ENCODE results near the gene INAFM2.

INAFM2 gene

GRCh38 chr15:40310993-40311392 is 12.5 kb upstream of the INAFM2 start (continued):
- TF ChIP-seq PATZ1 (CRISPR knock-in tag; IDR thresholded peaks at IDR 0.05; ENCODE audit: borderline replicate concordance) (no peak), ARNTL (CRISPR knock-in tag; IDR thresholded peaks at IDR 0.05; ENCODE audit: borderline replicate concordance, low read depth) (no peak), TCF4 (CRISPR knock-in tag; IDR thresholded peaks at IDR 0.05; ENCODE audit: borderline replicate concordance) (no peak), ZNF565 (CRISPR knock-in tag; conservative IDR thresholded peaks at IDR 0.05; ENCODE audit: low read depth) (no peak), CREB5 (CRISPR knock-in tag; IDR thresholded peaks at IDR 0.05; ENCODE audit: low read depth) (no peak), ISL1 (CRISPR knock-in tag; IDR thresholded peaks at IDR 0.05) (no peak)

- ATAC-seq, result no peak
- TF ChIP-seq ZC3H10 (CRISPR knock-in tag; IDR thresholded peaks at IDR 0.05) (no peak), RARB (CRISPR knock-in tag; IDR thresholded peaks at IDR 0.05) (no peak), ISL1 (CRISPR knock-in tag; IDR thresholded peaks at IDR 0.05) (no peak), ZNF8 (CRISPR knock-in tag; IDR thresholded peaks at IDR 0.05) (no peak), TCF4 (CRISPR knock-in tag; IDR thresholded peaks at IDR 0.05; ENCODE audit: borderline replicate concordance) (no peak), ARNTL (CRISPR knock-in tag; IDR thresholded peaks at IDR 0.05; ENCODE audit: borderline replicate concordance, low read depth) (no peak), SNAI2 (CRISPR knock-in tag; IDR thresholded peaks at IDR 0.05) (no peak), CSDC2 (CRISPR knock-in tag; IDR thresholded peaks at IDR 0.05) (no peak), CSRNP3 (CRISPR knock-in tag; IDR thresholded peaks at IDR 0.05) (no peak), PPARA (CRISPR knock-in tag; IDR thresholded peaks at IDR 0.05; ENCODE audit: borderline replicate concordance) (no peak), CREB5 (CRISPR knock-in tag; IDR thresholded peaks at IDR 0.05; ENCODE audit: low read depth) (no peak), ZNF565 (CRISPR knock-in tag; conservative IDR thresholded peaks at IDR 0.05; ENCODE audit: low read depth) (no peak), PATZ1 (CRISPR knock-in tag; IDR thresholded peaks at IDR 0.05; ENCODE audit: borderline replicate concordance) (no peak), TSHZ2 (CRISPR knock-in tag; IDR thresholded peaks at IDR 0.05) (no peak), GLIS3 (CRISPR knock-in tag; IDR thresholded peaks at IDR 0.05) (no peak)
These were observed 10.9 kb upstream of the INAFM2 start for GRCh38 chr15:40312370-40313158.
